Stimulated activated CD8-positive, alpha-beta memory T cell treated with anti-CD3 and anti-CD28 coated beads, Interleukin-15, amount 100 ng/mL, for 1 hour (primary cell): ENCODE results near the gene PRKACA.
"Not testable (repeated sequence)": the region's sequence is repeated elsewhere in the genome, so short reads cannot be mapped to it uniquely, and the experiment has no call there.

Experiments used
- DNase-seq: peaks from one replicate; pipeline ENCODE4 v3.0.0-alpha.2; 2020; ENCODE audit warnings: low read depth

Gene PRKACA

DNA sequence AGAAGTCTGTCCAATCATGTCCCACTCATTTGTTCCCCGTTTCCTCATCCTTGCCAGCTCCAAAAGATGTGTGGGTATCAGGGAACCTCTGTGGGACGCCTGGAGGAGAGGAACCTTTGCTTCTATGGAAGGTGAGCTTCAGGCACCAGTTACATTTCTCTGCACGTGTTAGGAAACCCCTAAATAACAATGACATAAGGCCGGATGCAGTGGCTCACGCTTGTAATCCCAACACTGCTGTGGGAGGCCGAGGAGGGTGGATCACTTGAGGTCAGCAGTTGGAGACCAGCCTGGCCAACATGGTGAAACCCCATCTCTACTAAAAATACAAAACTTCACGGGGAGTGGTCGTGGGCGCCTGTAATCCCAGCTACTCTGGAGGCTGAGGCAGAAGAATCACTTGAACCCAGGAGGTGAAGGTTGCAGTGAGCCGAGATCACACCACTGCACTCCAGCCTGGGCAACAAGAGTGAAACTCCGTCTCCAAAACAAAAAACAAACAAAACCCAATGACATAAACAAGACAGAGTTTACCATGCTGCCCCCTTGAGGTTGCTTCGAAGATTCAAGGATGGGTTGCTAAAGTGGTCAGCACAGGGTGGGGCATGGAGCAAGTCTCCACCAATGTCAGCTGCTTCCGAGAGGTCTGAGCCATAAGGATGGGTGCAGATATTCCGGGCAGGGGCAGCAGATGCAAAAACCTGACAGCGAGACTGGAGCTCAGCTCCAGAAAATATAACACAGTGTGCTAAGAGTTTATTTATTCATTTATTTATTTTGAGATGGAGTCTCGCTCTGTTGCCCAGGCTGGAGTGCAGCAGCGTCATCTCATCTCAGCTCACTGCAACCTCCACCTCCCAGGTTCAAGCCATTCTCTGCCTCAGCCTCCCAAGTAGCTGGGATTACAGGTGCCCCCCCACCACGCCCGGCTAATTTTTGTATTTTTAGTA is 74.6 kb downstream of the PRKACA start:
- DNase-seq: not testable (repeated sequence)
